Left cardiac atrium (tissue), 4 donors: ENCODE data around the gene KRTAP10-5. TPM values are rescaled to one million over a fixed set of nuclear protein-coding genes. Genes with fewer than 3 reads are reported as not detected.
"Not testable (repeated sequence)": the region's sequence is repeated elsewhere in the genome, so short reads cannot be mapped to it uniquely, and the experiment has no call there.

ENCODE experiments used
- ATAC-seq, 2 donors: fragments of 200-7000 bp; cut with Tn5 transposase; one replicate each; pipeline ENCODE4 v1.9.1; 2020; ENCODE audit warnings: mild to moderate bottlenecking in 2 of 2, moderate library complexity in 2 of 2
- DNase-seq: peaks from one replicate; pipeline ENCODE4 v3.0.0-alpha.2; 2020
- intact Hi-C, 2 donors: fragments of 100-400 bp; cut with DNase I; formaldehyde crosslinking; loops; one replicate each; pipeline versions ENCODE4 v1.14.1 to v1.15.1; 2022 to 2023
- total RNA-seq, 2 donors: library from RNA; stranded (reverse); fragmentation: NEBNext Ultra II Directional; extraction: Animal tissue kit (Norgen Biotek cat#: 25700); gene quantifications; one replicate each; pipeline ENCODE4 v1.2.1, GENCODE V29; 2021
- donor health status: DM: no; HTN: yes; CAD: no.
- donor health status: DM: no; HTN: yes; CAD: no; lungs with severe emphysema.
- donor health status: DM: yes; HTN: yes; CAD: no.
- donor health status: Dilated cardiomyopathy.

The KRTAP10-5 gene
- total RNA-seq, 2 donors from 2014 or later = not detected

DNA sequence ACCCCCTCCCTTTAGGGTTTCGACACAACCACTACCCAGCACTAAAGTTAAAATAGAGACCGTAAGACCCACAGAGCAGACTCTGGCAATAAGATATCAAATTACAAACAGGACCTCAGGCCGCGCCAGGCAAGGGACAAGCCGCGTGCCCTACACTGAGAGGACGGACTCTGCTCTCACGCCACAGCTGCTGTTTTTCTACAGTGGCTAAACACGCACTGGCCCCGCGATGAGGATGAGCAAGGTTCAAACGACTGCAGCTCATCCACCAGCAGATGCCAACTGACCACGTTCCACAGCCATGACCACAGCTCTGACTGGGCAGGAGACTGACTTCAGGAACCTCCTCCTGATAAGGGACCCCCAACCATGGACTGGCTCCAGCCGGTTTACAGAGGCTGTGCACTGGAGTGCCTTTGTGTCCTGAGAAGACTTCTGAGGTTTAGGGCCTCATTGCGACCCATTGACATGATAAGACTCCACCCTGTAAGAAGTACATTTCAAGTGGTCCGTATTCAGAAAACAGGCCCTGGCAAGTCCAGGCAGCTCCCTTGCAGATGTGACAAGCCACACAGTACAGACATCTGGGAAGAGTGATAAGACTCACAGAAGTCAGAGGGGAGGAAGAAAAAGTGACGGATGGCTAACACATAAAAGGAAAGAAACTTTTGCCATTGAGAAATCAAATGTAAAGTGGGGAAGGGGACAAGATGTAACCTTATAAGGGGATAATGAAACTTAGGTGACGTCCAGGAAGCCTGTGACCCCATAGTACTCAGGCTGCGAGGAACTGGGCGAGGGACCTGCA is 13.4 kb upstream of the KRTAP10-5 start:
- no peak for DNase-seq
- ATAC-seq = peak; percentile 18 to 45
- intact Hi-C loops = no loop called here

DNA sequence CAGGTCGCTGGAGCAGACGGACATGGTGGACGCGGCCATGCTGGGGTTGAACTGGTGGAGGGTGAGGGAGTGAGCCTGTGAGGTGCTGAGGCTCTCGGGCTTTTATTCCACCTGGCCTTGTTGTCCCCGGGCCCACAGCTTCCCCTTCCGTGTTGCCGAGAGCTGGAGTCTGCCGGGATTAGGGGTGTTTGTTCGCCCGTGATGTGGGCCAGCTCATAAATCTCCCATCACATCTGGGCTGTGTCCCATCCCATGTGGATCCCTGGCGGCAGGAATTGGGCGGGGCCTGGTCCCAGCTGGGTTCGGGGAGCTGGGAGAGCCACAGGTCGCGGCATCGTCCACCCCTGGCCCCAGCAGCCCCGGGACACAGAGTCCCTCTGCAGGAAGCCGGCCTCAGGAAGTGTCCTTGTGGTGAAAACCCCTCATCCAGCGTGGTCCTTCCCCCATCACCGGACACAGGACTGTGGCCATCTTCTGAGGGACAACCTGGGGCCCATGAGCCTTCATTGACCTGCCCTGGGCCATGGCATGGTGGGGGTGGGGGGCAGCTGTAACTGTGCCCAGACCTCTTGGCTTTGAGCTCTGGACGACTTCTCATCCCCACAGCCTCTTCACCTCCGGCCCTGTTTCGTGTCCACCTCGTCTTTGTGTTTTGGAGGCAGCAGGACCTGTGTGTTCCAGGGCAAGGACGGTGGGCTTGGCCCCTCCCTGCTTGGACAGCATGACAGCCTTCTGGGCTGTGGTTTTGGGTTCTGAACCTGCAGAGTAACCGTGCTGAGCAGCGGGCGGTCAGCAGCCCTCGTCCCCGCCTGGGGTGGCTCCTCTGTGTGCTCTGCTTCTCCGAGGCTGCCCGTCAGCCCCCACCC is 12.3 kb upstream of the KRTAP10-5 start, which contains the start of gene KRTAP10-6:
Gene KRTAP10-6 (minus strand): TSS at position 60 of the 866 bp plus-strand sequence. CDS start 21 bp downstream, at position 39.
- ATAC-seq = no peak
- no peak for DNase-seq
- intact Hi-C loops = no loop called here

DNA sequence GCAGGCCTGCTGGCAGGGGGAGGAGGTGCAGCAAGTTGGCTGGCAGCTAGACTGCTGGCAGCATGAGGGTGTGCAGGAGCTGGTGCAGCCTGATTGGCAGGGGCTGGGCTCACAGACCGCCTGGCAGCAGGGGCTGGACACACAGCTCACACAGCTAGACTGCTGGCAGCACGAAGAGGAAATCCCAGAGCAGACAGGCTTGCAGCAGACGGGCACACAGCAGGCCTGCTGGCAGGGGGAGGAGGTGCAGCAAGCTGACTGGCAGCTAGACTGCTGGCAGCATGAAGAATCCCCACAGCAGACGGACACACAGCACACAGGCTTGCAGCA is 11.4 kb upstream of the KRTAP10-5 start:
- DNase-seq, intact Hi-C loops: not testable (repeated sequence)
- peak in 1 of 2 donors; percentile 22 for ATAC-seq

DNA sequence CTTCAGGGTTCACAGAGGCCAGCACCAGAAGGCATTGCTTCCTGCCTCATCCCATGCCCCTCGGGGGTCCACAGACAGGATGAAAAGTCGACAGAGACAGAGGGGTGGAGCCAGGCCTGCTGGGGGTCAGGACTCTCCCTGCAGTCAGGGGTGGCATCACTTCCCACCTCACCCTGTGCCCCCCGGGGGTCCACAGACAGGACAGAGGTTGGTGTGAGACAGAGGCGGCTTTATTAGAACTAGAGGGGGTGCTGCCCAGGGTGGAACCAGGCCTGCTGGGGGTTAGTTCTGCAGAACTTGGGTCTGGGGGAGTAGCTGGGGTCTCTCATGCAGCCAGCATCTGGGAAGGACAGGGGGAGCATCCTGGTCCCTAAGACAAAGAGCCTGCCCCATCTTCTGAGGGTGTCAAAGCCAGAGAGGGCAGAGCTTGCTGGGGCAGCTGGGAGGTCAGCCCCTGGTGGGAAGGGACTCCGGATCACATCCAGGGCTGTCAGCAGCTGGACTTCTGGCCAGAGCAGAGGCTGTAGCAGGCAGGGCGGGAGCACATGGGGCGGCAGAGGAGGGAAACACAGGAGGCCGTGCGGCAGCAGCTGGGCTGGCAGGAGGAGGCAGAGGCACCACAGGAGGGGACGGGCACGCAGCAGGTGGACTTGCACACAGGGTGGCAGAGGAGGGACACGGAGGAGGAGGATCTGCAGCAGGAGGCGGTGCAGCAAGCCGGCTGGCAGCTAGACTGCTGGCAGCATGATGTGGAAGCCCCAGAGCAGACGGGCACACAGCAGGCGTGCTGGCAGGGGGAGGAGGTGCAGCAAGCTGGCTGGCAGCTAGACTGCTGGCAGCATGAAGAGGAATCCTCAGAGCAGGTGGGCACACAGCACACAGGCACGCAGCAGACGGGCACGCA is 10.7 kb upstream of the KRTAP10-5 start:
- intact Hi-C loops, ATAC-seq, DNase-seq: not testable (repeated sequence)

DNA sequence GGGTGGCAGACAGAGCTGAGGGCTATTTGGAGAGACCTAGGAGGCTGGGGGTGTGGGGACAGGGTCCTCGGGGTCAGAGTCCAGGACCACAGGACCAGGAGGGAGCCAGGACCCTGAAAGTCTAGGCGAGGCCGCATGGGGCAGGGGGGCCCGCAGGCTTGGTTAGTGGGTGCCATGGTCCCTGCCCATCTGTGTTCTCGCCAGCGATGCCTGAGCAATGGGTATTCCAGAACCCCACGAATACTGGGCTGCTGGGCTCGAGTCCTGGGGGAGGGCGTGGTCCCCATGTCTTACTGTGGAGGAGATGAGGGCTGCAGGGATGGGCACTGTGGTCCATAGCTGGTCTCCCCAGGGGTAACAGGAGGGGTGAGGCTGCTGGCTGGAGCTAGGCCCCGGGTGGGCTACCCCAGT is 9.9 kb upstream of the KRTAP10-5 start:
- intact Hi-C loops = no loop called here
- DNase-seq (no peak), ATAC-seq (no peak)

DNA sequence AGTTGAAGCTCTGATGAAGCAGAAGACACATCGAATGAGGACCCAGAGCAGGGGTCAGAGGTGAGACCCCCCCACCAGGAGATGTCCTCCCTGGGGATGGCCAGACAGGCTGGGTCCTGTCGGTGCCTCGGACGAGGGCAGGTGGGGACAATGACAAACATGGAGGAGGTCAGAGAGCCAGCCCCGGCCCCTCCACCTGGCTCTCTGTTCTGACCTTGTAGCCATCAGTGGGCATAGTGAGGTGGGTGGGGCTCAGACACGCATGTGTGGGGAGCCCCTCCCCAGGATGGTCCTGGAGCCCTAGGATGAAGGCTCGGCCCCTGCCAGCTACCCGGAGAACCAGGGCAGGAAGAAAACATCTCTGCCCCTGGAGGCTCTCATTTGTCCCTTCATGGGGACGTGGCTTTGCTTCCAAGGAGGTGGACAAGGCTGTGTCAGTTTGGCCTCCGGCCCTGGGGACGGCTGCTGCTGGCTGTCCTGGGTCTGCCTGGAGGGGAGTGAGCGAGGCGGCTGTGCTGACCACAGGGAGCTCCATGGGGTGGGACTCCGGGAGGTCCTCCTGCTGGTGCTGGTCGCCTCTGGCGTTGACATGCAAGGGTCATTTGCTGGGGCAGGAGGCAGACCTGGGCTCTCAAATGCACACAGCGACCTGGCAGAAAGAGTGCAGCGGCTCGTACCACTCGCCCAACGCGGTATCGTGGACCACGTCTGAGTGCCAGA is 9.3 kb upstream of the KRTAP10-5 start:
- intact Hi-C loops = no loop called here
- no peak for DNase-seq
- ATAC-seq = no peak

DNA sequence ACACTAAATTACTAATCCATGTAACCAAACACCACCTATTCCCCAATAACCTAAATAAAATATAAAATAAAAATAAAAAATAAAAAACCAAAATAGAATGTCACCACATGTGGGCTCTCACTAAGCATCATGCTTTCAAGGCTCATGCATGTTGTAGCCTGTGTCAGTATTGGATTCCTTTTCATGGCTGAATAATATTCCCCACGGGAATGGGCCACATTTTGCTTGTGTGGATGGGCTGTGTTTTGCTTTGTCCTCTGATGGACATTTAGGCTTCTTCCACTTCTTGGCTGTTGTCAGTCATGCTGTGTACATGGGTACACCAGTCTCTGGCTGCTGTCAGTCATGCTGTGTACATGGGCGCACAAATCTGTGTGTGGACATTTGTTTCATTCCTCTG is 8.7 kb upstream of the KRTAP10-5 start:
- DNase-seq = no peak
- intact Hi-C loops = no loop called here
- ATAC-seq = no peak

DNA sequence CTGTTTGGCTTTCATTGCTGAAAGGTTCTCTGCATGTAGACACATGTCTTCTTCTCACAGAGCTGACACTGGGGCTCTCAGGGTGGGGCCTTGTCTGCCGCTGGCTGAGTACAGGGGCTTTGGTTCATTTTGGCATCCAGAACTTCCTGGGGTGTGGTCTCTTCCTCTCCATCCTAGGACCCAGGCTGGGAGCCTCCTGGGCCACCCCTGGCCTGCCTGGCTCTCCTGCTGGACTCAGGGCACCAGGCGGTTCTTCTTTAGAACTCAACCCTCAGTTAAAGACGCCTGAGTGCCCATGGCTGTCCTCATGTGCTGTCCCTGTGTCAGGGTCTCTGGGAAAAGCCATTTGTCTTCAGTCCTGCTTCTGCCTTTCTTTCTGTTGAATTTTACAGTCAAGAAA is 5.5 kb upstream of the KRTAP10-5 start:
- ATAC-seq = no peak
- DNase-seq = no peak
- intact Hi-C loops = no loop called here

DNA sequence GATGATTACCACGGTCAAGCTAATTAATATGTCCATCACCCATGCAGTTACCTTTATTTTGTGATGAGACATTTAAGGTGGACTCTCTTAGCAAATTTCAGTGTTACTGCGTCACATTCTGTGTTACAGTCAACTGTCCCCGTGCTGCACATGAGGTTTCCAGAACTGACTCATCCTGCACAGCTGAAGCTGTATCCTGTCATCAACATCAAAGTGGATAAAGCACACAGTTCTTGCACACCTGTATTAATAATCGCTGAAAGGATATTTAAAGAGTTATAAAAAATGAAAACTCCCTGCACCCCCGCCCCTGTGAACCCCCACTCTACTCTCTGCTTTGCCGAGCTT is 3.4 kb upstream of the KRTAP10-5 start:
- intact Hi-C loops = no loop called here
- no peak for ATAC-seq
- DNase-seq = no peak

DNA sequence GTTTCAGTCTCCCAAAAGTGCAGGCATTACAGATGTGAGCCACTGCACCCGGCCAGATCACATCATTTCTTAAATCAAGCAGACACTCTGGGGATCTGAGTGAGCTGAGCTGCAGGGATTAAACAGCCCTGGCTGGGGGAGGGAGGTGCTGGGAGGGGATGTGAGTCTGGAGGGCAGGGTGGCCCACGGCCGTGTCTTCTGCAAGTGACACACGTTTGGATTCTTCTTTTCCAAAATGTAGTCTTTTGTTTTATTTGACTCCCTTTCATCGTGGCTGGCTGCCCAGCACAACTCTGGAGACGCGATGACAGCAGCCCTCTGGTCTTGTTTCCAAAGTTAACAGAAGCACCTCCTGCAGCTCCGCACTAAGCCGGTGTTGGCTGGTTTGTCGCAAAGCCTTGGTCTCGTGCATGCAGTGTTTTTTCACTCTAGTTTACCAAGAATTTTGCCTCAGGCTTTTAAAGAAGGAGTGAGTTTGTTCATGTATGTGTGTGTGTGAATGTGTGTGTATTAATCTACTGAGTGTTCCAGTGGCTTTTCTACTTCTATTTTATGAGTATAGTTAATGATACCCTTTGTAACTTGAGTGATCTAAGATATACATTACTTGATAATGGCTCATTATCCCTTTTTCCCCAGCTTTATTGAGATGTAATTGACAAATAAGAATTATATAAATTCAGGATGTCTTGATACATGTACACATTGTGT is 2.8 kb upstream of the KRTAP10-5 start:
- DNase-seq (no peak), ATAC-seq (peak in 1 of 2 donors; percentile 77)
- intact Hi-C loops = no loop called here

DNA sequence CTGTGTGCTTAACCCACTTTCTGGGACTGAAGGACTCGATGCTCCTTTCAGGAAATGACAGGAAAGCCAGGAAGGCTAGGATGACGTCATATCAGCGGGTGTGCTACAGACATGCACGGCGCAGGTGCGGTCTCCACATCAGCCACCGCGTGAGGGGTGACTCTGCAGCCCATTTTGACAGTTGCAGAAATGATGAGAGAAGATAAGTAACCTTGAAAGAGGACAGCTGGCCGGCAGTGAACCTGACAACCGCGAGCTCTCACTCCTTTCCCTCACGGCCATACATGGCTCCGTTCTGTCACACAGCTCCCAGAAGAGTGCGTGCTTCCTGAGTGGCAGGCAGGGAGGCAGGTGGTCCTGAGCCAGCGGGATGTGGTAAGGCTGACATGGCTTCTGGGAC is 1.7 kb upstream of the KRTAP10-5 start:
- DNase-seq (no peak), ATAC-seq (no peak)
- intact Hi-C loops = no loop called here

DNA sequence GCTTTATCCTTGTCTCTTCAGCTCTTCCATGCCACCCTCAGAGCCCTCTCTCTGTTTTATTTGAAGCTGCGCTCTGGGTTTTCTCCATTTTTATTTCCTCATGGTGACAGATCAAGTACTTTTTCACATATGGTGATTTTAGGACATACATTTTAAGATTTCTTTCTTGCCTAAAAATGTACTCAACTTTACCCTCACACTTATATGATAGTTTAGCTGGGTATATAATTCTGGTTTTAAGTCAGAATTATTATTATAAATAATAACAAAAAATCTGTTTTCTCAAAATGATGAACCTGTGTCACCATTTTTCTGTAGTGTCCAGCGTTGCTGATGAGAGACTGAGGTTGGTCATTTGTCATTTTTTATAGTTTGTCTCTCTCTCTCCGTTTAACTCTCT is 754 bp upstream of the KRTAP10-5 start:
- DNase-seq (no peak), ATAC-seq (no peak)
- intact Hi-C loops = no loop called here

DNA sequence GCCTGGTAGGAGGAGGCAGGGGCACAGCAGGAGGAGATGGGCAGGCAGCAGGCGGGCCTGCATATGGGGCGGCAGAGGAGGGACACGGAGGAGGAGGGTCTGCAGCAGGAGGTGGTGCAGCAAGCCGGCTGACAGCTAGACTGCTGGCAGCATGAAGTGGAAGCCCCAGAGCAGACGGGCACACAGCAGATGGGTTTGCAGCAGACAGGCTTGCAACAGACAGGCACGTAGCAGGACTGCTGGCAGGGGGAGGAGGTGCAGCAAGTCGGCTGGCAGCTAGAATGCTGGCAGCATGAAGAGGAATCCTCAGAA is 615 bp downstream of the KRTAP10-5 start:
- intact Hi-C loops = no loop called here
- ATAC-seq = no peak
- DNase-seq = no peak

DNA sequence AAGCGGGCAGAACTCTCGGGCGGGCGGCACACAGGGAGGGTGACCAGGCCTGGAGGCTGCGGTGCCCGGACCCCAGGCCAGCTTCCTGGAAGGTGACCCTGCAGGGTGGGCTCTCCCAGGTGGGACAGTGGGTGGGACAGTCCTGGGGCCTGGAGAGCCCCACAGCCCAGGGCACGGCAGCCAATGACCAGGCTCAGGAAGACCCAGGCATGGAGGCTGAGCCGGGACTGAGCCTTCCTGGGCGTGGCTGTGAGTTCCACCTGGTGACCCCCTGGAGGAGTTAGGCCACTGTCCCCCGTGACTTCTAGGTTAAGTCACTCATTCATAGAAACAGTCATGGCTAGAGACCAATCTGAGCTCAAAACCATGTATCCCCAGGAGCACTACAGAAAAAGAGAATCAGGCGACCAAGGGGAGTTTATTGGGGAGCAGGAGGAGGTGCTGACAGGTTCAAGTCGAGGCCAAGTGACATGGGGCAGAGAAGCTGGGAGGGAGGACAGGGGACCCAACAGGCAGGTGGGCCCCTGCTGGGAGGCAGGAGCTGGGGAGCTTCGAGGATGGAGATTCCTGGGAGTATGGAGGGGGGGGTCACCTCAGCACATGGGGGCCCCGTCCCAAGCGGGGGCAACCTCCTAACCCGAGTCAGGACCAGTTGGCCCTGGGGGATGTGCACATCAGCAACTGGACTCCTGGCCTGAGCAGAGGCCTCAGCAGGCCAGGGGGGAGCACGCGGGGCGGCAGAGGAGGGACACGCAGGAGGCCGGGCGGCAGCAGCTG is 1.2 kb downstream of the KRTAP10-5 start:
- intact Hi-C loops = no loop called here
- ATAC-seq (no peak), DNase-seq (no peak)

DNA sequence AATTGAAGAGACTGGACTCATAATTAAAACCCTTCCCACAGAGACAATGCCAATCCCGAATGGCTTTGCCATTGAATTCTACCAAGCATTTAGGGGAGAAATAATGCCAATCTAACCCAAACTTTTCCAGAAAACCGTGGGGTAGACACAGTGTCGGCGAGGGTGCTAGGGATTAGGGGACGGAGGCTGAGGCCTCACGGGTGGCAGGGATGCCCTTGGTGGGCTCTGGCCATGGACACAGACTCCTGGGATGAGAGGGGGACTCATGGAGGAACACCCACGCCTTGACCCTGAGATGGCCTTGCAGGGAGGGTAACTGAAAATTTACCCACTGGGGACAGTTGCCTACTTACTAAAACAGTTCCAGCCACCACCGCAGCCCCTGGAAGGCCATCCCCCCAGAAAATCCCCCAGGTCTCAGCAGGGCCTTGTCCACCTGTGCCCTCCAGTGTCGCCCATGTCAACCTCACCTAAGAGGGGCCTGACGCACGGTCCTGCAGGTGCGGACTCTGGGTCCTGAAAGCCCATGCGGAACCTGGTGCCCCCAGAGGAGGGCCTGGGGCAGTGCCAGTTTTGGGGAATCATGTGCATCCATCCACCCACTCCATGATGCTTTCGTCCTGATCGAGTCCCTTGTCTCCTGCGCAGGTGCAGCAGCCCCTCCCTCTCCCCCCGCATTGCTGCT is 1.9 kb downstream of the KRTAP10-5 start:
- ATAC-seq (no peak), DNase-seq (no peak)
- intact Hi-C loops = no loop called here

DNA sequence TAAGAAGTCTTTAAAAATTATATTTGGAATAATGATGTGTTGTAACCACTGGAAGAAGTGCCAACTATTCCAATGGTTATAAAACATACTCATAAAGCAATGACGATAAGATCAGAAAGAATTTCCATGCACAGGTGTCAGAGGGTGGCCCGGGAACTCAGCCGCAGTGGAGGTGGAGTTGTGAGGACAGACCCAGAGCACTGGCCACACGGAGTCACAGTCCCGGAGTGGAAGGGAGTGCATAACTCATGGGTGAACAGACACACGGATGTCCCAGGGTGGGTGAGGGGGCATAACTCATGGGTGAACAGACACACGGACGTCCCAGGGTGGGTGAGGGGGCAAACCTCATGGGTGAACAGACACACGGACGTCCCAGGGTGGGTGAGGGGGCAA is 4.4 kb downstream of the KRTAP10-5 start:
- ATAC-seq (no peak), DNase-seq (no peak)
- intact Hi-C loops = no loop called here

DNA sequence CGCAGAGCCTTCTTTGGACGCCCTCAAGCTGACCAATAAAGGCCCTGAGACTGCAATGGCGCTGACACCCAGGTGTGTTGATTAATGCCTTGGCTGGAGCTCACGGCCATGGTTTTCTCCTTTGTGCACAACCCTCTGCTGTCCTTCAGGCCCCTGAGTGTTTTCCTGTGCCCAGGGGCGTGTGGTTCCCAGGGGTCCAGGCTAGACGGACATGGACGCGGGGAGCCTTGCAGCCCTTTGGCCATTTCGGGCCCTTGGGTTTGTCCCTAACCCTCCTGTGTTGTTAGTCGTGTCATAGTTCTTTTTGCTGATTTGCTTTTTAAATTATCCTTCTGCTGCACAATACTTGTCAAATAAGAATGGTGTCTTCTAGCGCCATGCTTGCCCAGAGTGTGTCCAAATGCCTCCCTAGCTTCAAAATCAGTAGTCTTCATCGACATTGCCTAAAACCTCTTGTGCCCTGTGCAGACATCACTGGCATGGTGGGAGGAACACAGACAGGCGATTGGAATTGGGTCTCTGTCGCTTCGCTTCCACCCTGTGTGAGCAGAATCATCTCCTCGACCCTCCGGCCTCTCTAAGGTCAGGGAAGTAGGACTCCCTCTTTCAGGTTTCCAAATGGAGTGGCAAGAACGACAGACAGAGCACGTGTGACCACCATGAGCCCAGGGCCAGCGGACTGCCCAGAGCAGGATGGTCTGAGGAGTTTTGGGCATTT is 4.9 kb downstream of the KRTAP10-5 start:
- intact Hi-C loops = no loop called here
- DNase-seq (no peak), ATAC-seq (no peak)
